DND-41 (cell line): ENCODE results near the gene TBC1D22A.

ENCODE experiments used
- ATAC-seq: fragments of 200-7000 bp; cut with Tn5 transposase; 3 replicates; pipeline ENCODE4 v1.9.1; 2021; ENCODE audit warnings: low read depth; ENCODE audit not compliant: insufficient read depth
- DNase-seq: peaks from one replicate; pipeline ENCODE4 v3.0.0-alpha.2; 2020
- H2AFZ ChIP-seq: 2 replicates; pipeline ENCODE4 v1.6.0; 2012; ENCODE audit warnings: low read depth, low read length
- H3K27ac ChIP-seq: 2 replicates; pipeline ENCODE4 v1.5.1; 2012; ENCODE audit warnings: low read length, inconsistent platforms
- H3K27me3 ChIP-seq: fragments of 200-600 bp; sonication (generic); 2 replicates; pipeline ENCODE4 v1.6.0; 2012; ENCODE audit warnings: low read length, mild to moderate bottlenecking, inconsistent platforms; ENCODE audit not compliant: insufficient read depth, poor library complexity
- H3K36me3 ChIP-seq: 2 replicates; pipeline ENCODE4 v1.5.1; 2012; ENCODE audit warnings: low read length, inconsistent platforms; ENCODE audit not compliant: insufficient read depth
- H3K4me1 ChIP-seq: 2 replicates; pipeline ENCODE4 v1.5.1; 2012; ENCODE audit warnings: mild to moderate bottlenecking, low read length; ENCODE audit not compliant: insufficient read depth
- H3K4me2 ChIP-seq: 2 replicates; pipeline ENCODE4 v1.6.0; 2012; ENCODE audit warnings: mild to moderate bottlenecking, moderate library complexity, low read length, inconsistent platforms; ENCODE audit not compliant: insufficient read depth
- H3K4me3 ChIP-seq, 2 experiments: fragments of 200-600 bp in 1 of 2; shearing (Covaris generic) in 1 of 2; 2 replicates each; pipeline ENCODE4 v1.5.1; 2012 to 2016; ENCODE audit warnings: inconsistent platforms in 2 of 2, low read length in 2 of 2, mild to moderate bottlenecking in 2 of 2, low read depth in 1 of 2, moderate library complexity in 1 of 2
- H3K79me2 ChIP-seq: 2 replicates; pipeline ENCODE4 v1.6.0; 2012; ENCODE audit warnings: low read length, inconsistent platforms; ENCODE audit not compliant: insufficient read depth
- H3K9ac ChIP-seq: 2 replicates; pipeline ENCODE4 v1.6.0; 2012; ENCODE audit warnings: low read depth, mild to moderate bottlenecking, inconsistent platforms, low read length, moderate library complexity
- H3K9me3 ChIP-seq: 2 replicates; pipeline ENCODE4 v1.5.1; 2012; ENCODE audit warnings: low read length, moderate library complexity, mild to moderate bottlenecking, inconsistent platforms; ENCODE audit not compliant: insufficient read depth, severe bottlenecking
- H4K20me1 ChIP-seq: 2 replicates; pipeline ENCODE4 v1.6.0; 2012; ENCODE audit warnings: low read length; ENCODE audit not compliant: insufficient read depth
- EZH2 ChIP-seq: IDR thresholded peaks from 3 replicates; pipeline ENCODE4 v1.6.1; 2012; ENCODE audit warnings: borderline replicate concordance, low read depth, mild to moderate bottlenecking, moderate library complexity, low read length, inconsistent platforms; ENCODE audit not compliant: severe bottlenecking
- TF ChIP-seq, protein P1 (sequence below): IDR thresholded peaks from 2 replicates; pipeline ENCODE4 v1.5.1; 2012; ENCODE audit warnings: borderline replicate concordance, low read length, moderate library complexity, mild to moderate bottlenecking; ENCODE audit not compliant: poor library complexity, severe bottlenecking; ENCODE audit errors: extremely low read depth

The TBC1D22A gene

GRCh38 chr22:46876357-46876934 lies 114.0 kb downstream of the TBC1D22A start:
- Histone ChIP-seq H3K9ac (no peak overlapping the region), H4K20me1 (peaks cover 10% of the 10 kb centered on the region; the same call in 1 of the 2 replicates)

DNA sequence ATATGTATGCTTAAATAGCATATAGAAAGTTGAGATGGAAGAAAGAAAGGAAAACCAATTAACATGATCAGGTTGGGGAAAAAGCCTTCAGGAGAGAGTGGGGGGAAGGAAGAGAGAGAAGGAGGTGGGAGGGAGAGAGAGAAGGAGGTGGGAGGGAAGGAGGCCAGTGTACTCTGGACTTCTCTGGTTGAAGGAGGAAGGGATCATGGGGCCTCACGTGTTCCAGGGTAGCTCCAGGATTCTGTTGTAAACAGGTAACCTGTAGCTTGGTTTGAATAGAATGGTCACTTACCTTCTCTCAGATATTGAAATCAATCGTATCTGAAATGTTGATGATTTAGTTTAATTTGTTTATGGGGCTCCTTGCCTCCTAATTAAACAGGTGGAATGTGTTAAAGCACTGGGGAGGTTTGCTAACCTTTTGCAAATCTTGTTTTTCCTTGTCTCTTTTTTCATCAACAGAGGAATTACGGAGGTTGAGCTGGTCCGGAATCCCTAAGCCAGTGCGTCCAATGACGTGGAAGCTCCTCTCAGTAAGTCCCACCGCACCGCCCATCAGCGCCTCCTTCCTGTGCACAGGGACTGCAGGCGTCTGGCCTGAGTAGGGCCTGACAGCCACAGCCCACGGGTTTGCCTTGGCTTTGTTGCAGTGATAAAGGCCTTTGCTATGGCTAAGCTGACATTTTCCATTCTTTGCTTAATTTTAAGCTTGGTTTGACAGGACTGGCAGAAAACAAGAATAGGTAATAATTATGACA lies 115.9 kb downstream of the TBC1D22A start:
- Histone ChIP-seq H3K27me3 (no peaks in the 10 kb centered on the region), H2AFZ (no peak overlapping the region), H3K4me1 (no peaks in the 10 kb centered on the region), H3K9ac (no peak overlapping the region), H3K36me3 (no peaks in the 10 kb centered on the region; the same call in 1 of the 2 replicates), H3K27ac (no peak overlapping the region), H3K9me3 (no peaks in the 10 kb centered on the region), H3K4me3 (no peak overlapping the region), H3K4me2 (no peak overlapping the region), H3K79me2 (peaks cover 14% of the 10 kb centered on the region), H4K20me1 (peaks cover 19% of the 10 kb centered on the region; the same call in 1 of the 2 replicates)
- DNase-seq = no peak
- no peak for ATAC-seq
- TF ChIP-seq, protein P1, sequence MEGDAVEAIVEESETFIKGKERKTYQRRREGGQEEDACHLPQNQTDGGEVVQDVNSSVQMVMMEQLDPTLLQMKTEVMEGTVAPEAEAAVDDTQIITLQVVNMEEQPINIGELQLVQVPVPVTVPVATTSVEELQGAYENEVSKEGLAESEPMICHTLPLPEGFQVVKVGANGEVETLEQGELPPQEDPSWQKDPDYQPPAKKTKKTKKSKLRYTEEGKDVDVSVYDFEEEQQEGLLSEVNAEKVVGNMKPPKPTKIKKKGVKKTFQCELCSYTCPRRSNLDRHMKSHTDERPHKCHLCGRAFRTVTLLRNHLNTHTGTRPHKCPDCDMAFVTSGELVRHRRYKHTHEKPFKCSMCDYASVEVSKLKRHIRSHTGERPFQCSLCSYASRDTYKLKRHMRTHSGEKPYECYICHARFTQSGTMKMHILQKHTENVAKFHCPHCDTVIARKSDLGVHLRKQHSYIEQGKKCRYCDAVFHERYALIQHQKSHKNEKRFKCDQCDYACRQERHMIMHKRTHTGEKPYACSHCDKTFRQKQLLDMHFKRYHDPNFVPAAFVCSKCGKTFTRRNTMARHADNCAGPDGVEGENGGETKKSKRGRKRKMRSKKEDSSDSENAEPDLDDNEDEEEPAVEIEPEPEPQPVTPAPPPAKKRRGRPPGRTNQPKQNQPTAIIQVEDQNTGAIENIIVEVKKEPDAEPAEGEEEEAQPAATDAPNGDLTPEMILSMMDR = no peak
- TF ChIP-seq EZH2 = no peak

More at GRCh38 chr22:46876357-46876934, 114.0 kb downstream of the TBC1D22A start:
- no peaks in the 10 kb centered on the region for H3K27me3 ChIP-seq
- no peak for TF ChIP-seq EZH2
- TF ChIP-seq, protein P1 = no peak
- H2AFZ ChIP-seq = no peak overlapping the region
- peaks cover 14% of the 10 kb centered on the region for H3K79me2 ChIP-seq
- no peak overlapping the region for H3K4me2 ChIP-seq
- ATAC-seq (peak; percentile 58; the same call in 2 of the 3 replicates), DNase-seq (peak; percentile 23)
- no peak overlapping the region for H3K4me3 ChIP-seq
- H3K4me1 ChIP-seq = no peaks in the 10 kb centered on the region
- peaks cover 10% of the 10 kb centered on the region for H3K9me3 ChIP-seq
- no peaks in the 10 kb centered on the region; the same call in 1 of the 2 replicates for H3K36me3 ChIP-seq
- H3K27ac ChIP-seq = no peak overlapping the region

DNA sequence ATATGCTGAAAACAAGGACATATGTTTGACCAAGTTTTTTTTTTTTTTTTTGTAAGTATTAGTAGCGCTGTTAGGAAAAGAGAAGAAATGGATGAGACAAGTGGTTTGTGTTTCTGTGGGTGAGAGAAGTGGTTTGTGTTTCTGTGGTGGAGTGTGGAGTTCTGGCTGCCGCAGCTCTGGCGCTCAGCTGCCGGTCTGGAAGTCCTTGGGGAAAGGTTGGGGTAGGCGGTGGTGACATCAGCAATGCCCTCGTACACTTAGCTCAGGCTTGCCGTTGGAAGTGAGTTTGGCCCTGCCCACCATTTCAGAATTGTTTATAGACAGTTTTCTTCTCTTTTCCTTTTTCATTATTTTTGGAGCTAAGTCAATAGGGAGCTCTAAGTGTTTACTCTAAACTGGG lies 116.6 kb downstream of the TBC1D22A start:
- no peak for ATAC-seq

More for the DNA sequence above, 116.6 kb downstream of the TBC1D22A start:
- no peaks in the 10 kb centered on the region for H3K4me1 ChIP-seq
- no peak overlapping the region for H3K4me2 ChIP-seq
- peaks cover 25% of the 10 kb centered on the region for H4K20me1 ChIP-seq
- peaks cover 18% of the 10 kb centered on the region for H3K79me2 ChIP-seq
- TF ChIP-seq, protein P1 = no peak
- no peak for TF ChIP-seq EZH2
- no peak overlapping the region for H3K27ac ChIP-seq
- H3K36me3 ChIP-seq = no peaks in the 10 kb centered on the region; the same call in none of the 2 replicates
- no peaks in the 10 kb centered on the region for H3K9me3 ChIP-seq
- no peak overlapping the region for H3K4me3 ChIP-seq
- no peaks in the 10 kb centered on the region for H3K27me3 ChIP-seq
- DNase-seq = no peak
- H2AFZ ChIP-seq = no peak overlapping the region
- H3K9ac ChIP-seq = no peak overlapping the region
